GM18519 (cell line): ENCODE measurements around the gene PIGU.

Source experiments
- ATAC-seq: cut with Tn5 transposase; IDR thresholded peaks from one replicate; pipeline ENCODE4 v1.9.1; 2021; ENCODE audit warnings: mild to moderate bottlenecking, moderate library complexity; ENCODE audit not compliant: unreplicated experiment, low FRiP score

PIGU gene

GRCh38 chr20:34560141-34560523 is 116.8 kb downstream of the PIGU start:
- no peak for ATAC-seq

GRCh38 chr20:34559311-34560140 is 117.4 kb downstream of the PIGU start:
- ATAC-seq: no peak

GRCh38 chr20:34558320-34559218 is 118.3 kb downstream of the PIGU start, which contains the start of gene MAP1LC3A:
MAP1LC3A (plus strand) TSS chr20:34558718; CDS start chr20:34558869, 151 bp downstream.
- peak; percentile 64 for ATAC-seq

GRCh38 chr20:34557936-34558319 is 119.0 kb downstream of the PIGU start:
- no peak for ATAC-seq

- no peak for ATAC-seq
These were observed 123.5 kb downstream of the PIGU start for GRCh38 chr20:34553366-34553867.

GRCh38 chr20:34552569-34552968 is 124.3 kb downstream of the PIGU start:
- no peak for ATAC-seq

GRCh38 chr20:34549929-34550305 is 127.0 kb downstream of the PIGU start:
- ATAC-seq: no peak

GRCh38 chr20:34549291-34549928 is 127.5 kb downstream of the PIGU start:
- ATAC-seq: no peak

- no peak for ATAC-seq
These were observed 128.9 kb downstream of the PIGU start for GRCh38 chr20:34547844-34548613.

- no peak for ATAC-seq
These were observed 130.1 kb downstream of the PIGU start for GRCh38 chr20:34546751-34547181.

- ATAC-seq: no peak
These were observed 132.6 kb downstream of the PIGU start for GRCh38 chr20:34544109-34544796.

- no peak for ATAC-seq
These were observed 133.3 kb downstream of the PIGU start for GRCh38 chr20:34543463-34544056.

- ATAC-seq: no peak
These were observed 134.5 kb downstream of the PIGU start for GRCh38 chr20:34542439-34542838.

- ATAC-seq: no peak
These were observed 135.0 kb downstream of the PIGU start for GRCh38 chr20:34541917-34542316.

- no peak for ATAC-seq
These were observed 135.5 kb downstream of the PIGU start for GRCh38 chr20:34541264-34541901.

GRCh38 chr20:34540596-34541263 is 136.2 kb downstream of the PIGU start:
- ATAC-seq: no peak

GRCh38 chr20:34539756-34540155 is 137.1 kb downstream of the PIGU start:
- no peak for ATAC-seq

- ATAC-seq: no peak
These were observed 138.2 kb downstream of the PIGU start for GRCh38 chr20:34538671-34539123.
